Endothelial cell of umbilical vein (primary cell): ENCODE data around the gene GSK3A. TPM values are rescaled to one million over a fixed set of nuclear protein-coding genes. Genes with fewer than 3 reads are reported as not detected.

Source experiments
- BruUV-seq: library from RNA; stranded (reverse); fragments of 400-500 nt; replicated peaks from 2 replicates; lab custom pipeline; 2021; lab: Mats Ljungman, UMichigan
- CTCF ChIA-PET: fragments of 300-600, 350-600 bp; sonication (Branson Sonifier 250); formaldehyde crosslinking; loops from one replicate; lab custom pipeline; 2021; ENCODE audit warnings: antibody characterized with exemption, inconsistent platforms; lab: Charles Lee
- POLR2A ChIA-PET: fragments of 300-600, 350-600 bp; sonication (Branson Sonifier 250); formaldehyde crosslinking; loops from one replicate; lab custom pipeline; 2021; ENCODE audit warnings: antibody characterized with exemption, inconsistent platforms; lab: Charles Lee
- DNase-seq: peaks from one replicate; pipeline ENCODE4 v3.0.0-alpha.2; 2011; ENCODE audit warnings: low read depth, low spot score
- FAIRE-seq: peaks from 2 replicates; lab custom pipeline; 2011; peaks lifted over from hg19 to GRCh38; lab: Jason Lieb, UNC
- H2AFZ ChIP-seq: 2 replicates; pipeline ENCODE4 v1.6.0; 2012; ENCODE audit warnings: low read depth, low read length, control low read depth, inconsistent platforms
- H3K27ac ChIP-seq: 2 replicates; pipeline ENCODE4 v1.5.1; 2011; ENCODE audit warnings: low read depth, mild to moderate bottlenecking, control low read depth, low read length, moderate library complexity; ENCODE audit not compliant: insufficient read depth
- H3K27me3 ChIP-seq, 2 experiments: 2 replicates each; pipeline versions ENCODE4 v1.6.0 to v1.6.1; 2011; ENCODE audit warnings: low read length in 2 of 2, mixed read lengths in 1 of 2; ENCODE audit not compliant: control insufficient read depth in 2 of 2, insufficient read depth in 2 of 2
- H3K36me3 ChIP-seq, 2 experiments: 2 replicates in 1 of 2; 3 replicates in 1 of 2; pipeline ENCODE4 v1.5.1; 2011; ENCODE audit warnings: low read length in 2 of 2, mild to moderate bottlenecking in 1 of 2, moderate library complexity in 1 of 2; ENCODE audit not compliant: control insufficient read depth in 2 of 2, insufficient read depth in 2 of 2; ENCODE audit errors: extremely low read depth in 1 of 2
- H3K4me1 ChIP-seq: 3 replicates; pipeline ENCODE4 v1.5.1; 2011; ENCODE audit warnings: mild to moderate bottlenecking, low read length; ENCODE audit not compliant: control insufficient read depth, insufficient read depth; ENCODE audit errors: extremely low read depth
- H3K4me2 ChIP-seq: 2 replicates; pipeline ENCODE4 v1.6.1; 2011; ENCODE audit warnings: low read length, control low read depth, mixed read lengths; ENCODE audit not compliant: insufficient read depth
- H3K4me3 ChIP-seq, 3 experiments: fragments of 200-600 bp in 1 of 3; sonication (generic), shearing (Covaris generic) in 1 of 3; replicated peaks in 1 of 3; 2 replicates each; pipeline ENCODE4 v1.5.1; 2011 to 2016; ENCODE audit warnings: control low read depth in 3 of 3, low read length in 3 of 3, mild to moderate bottlenecking in 2 of 3, inconsistent platforms in 1 of 3, low read depth in 1 of 3, moderate library complexity in 1 of 3; ENCODE audit not compliant: insufficient read depth in 1 of 3
- H3K79me2 ChIP-seq: 2 replicates; pipeline ENCODE4 v1.6.0; 2012; ENCODE audit warnings: low read length, inconsistent platforms; ENCODE audit not compliant: control insufficient read depth, insufficient read depth
- H3K9ac ChIP-seq: replicated peaks from 2 replicates; pipeline ENCODE3; 2011; ENCODE audit warnings: low read length, control low read depth; ENCODE audit not compliant: insufficient read depth; ENCODE audit errors: extremely low read depth
- H3K9me1 ChIP-seq: replicated peaks from 3 replicates; pipeline ENCODE4 v1.6.0; 2011; ENCODE audit warnings: mild to moderate bottlenecking, low read length; ENCODE audit not compliant: control insufficient read depth, insufficient read depth; ENCODE audit errors: extremely low read depth
- H3K9me3 ChIP-seq: replicated peaks from 2 replicates; pipeline ENCODE4 v1.5.1; 2012; ENCODE audit warnings: low read length, inconsistent platforms; ENCODE audit not compliant: control insufficient read depth, insufficient read depth
- H4K20me1 ChIP-seq: replicated peaks from 2 replicates; pipeline ENCODE3; 2011; ENCODE audit warnings: mild to moderate bottlenecking, low read length; ENCODE audit not compliant: control insufficient read depth, insufficient read depth; ENCODE audit errors: extremely low read depth
- CTCF ChIP-seq, 2 donors: IDR thresholded peaks; 1 replicate in 1 of 2; 2 replicates in 1 of 2; pipeline ENCODE4 v1.5.1; 2011; ENCODE audit warnings: low read length in 2 of 2, mild to moderate bottlenecking in 2 of 2, moderate library complexity in 2 of 2, control low read depth in 1 of 2, inconsistent platforms in 1 of 2, low read depth in 1 of 2; ENCODE audit not compliant: insufficient read depth in 1 of 2; ENCODE audit errors: extremely low read depth in 1 of 2
- EZH2 ChIP-seq: IDR thresholded peaks from 2 replicates; pipeline ENCODE4 v1.6.1; 2012; ENCODE audit warnings: borderline replicate concordance, low read depth, mild to moderate bottlenecking, moderate library complexity, low read length, inconsistent platforms; ENCODE audit not compliant: severe bottlenecking
- FOS ChIP-seq: IDR thresholded peaks from 2 replicates; pipeline ENCODE4 v1.6.1; 2011; ENCODE audit warnings: mild to moderate bottlenecking, low read length, moderate library complexity, borderline replicate concordance; ENCODE audit not compliant: insufficient read depth
- GATA2 ChIP-seq: IDR thresholded peaks from 2 replicates; pipeline ENCODE4 v1.7.0; 2011; ENCODE audit warnings: low read depth, mild to moderate bottlenecking, moderate library complexity, mixed read lengths, low read length; ENCODE audit not compliant: insufficient read length, insufficient read depth
- JUN ChIP-seq: IDR thresholded peaks from 2 replicates; pipeline ENCODE4 v1.6.1; 2011; ENCODE audit warnings: borderline replicate concordance, low read depth; ENCODE audit not compliant: insufficient read length, insufficient read depth
- MAX ChIP-seq: IDR thresholded peaks from 2 replicates; pipeline ENCODE4 v1.6.1; 2011; ENCODE audit not compliant: insufficient read depth, insufficient read length
- MYC ChIP-seq: IDR thresholded peaks from one replicate; pipeline ENCODE4 v1.6.1; 2011; ENCODE audit warnings: mild to moderate bottlenecking, low read depth, low read length
- POLR2A ChIP-seq: IDR thresholded peaks from 2 replicates; pipeline ENCODE4 v1.6.1; 2012; ENCODE audit warnings: low read depth, mild to moderate bottlenecking, control low read depth, low read length
- POLR2AphosphoS5 ChIP-seq: IDR thresholded peaks from 2 replicates; pipeline ENCODE4 v1.6.1; 2012; ENCODE audit warnings: low read depth, mild to moderate bottlenecking, control low read depth, low read length, moderate library complexity; ENCODE audit not compliant: insufficient read depth
- dilution Hi-C: fragments of 300-500 bp; cut with MboI; formaldehyde crosslinking; loops from one replicate; pipeline ENCODE4 v1.15.0; 2019; ENCODE audit warnings: low sequenced_read_pairs; ENCODE audit not compliant: extremely low pct_ligation_motif_present
- intact Hi-C: fragments of 100-400 bp; cut with micrococcal nuclease; formaldehyde crosslinking; loops from one replicate; pipeline ENCODE4 v1.10.0; 2022
- polyA plus RNA-seq, 4 experiments: library from polyadenylated mRNA; depleted of rRNA in 3 of 4; stranded (reverse) in 3 of 4; unstranded in 1 of 4; fragments of >200 nt; gene quantifications; 2 replicates each; pipeline versions ENCODE4 v1.2.1 to v1.2.3, GENCODE V29; 2011 to 2012; ENCODE audit warnings: missing spikeins in 1 of 4
- total RNA-seq: library from RNA; stranded (reverse); gene quantifications from 2 replicates; pipeline ENCODE4 v1.2.3, GENCODE V29; 2021

GSK3A gene
- total and polyA plus RNA-seq, 2 donors (not counting 3 experiments of a cell fraction or from before 2014, with no cell fraction given) = 49.5 to 73.7 TPM

GRCh38 chr19:42214810-42215485 is 27.5 kb downstream of the GSK3A start:
- no peak for TF ChIP-seq JUN
- no peak for TF ChIP-seq EZH2
- TF ChIP-seq GATA2 = no peak
- TF ChIP-seq MAX = no peak
- CTCF ChIA-PET = interaction anchor here (0.6 to 1.0 kb wide), 2 partner anchors 17 to 81 kb away, joined by 3 read pairs; no protein-coding TSS in a partner anchor
- dilution Hi-C loops = no loop called here
- Histone ChIP-seq H3K27me3 (no peaks in the 10 kb centered on the region), H3K4me1 (peaks cover 17% of the 10 kb centered on the region), H3K9me3 (no peaks in the 10 kb centered on the region), H3K36me3 (peaks cover 0 to 7% of the 10 kb centered on the region in 2 experiments), H4K20me1 (no peaks in the 10 kb centered on the region), H3K27ac (no peak overlapping the region), H2AFZ (no peak overlapping the region), H3K4me3 (no peak overlapping the region), H3K4me2 (no peak overlapping the region), H3K79me2 (peaks cover 15% of the 10 kb centered on the region), H3K9ac (no peak overlapping the region), H3K9me1 (no peaks in the 10 kb centered on the region)
- no peak for DNase-seq
- no TSS peak for BruUV-seq
- no peak for FAIRE-seq
- POLR2A ChIA-PET = no interaction called here
- intact Hi-C loops = no loop called here

- no peaks in the 10 kb centered on the region for H4K20me1 ChIP-seq
- H3K9ac ChIP-seq = no peak overlapping the region
- no peak for DNase-seq
- dilution Hi-C loops (no loop called here), intact Hi-C loops (no loop called here)
- no peak overlapping the region for H3K4me2 ChIP-seq
- H3K4me3 ChIP-seq = no peak overlapping the region
- peaks cover 0 to 17% of the 10 kb centered on the region in 2 experiments for H3K36me3 ChIP-seq
- H3K79me2 ChIP-seq = peaks cover 15% of the 10 kb centered on the region
- peaks cover 14% of the 10 kb centered on the region for H3K4me1 ChIP-seq
- ChIA-PET POLR2A (no interaction called here), CTCF (no interaction called here)
- no TSS peak for BruUV-seq
- no peaks in the 10 kb centered on the region for H3K9me3 ChIP-seq
- H2AFZ ChIP-seq = no peak overlapping the region
- no peak for FAIRE-seq
- TF ChIP-seq CTCF (IDR thresholded peaks at IDR 0.05; ENCODE audit: extremely low read depth in 1 of 2, insufficient read depth in 1 of 2, low read depth in 1 of 2, low read length in 2 of 2) (no peak), POLR2AphosphoS5 (no peak), GATA2 (no peak), MYC (no peak), FOS (no peak), JUN (no peak), EZH2 (no peak), MAX (no peak), POLR2A (no peak)
- no peaks in the 10 kb centered on the region for H3K9me1 ChIP-seq
- H3K27ac ChIP-seq = no peak overlapping the region
- no peaks in the 10 kb centered on the region for H3K27me3 ChIP-seq
Observed at GRCh38 chr19:42212886-42213285, 29.5 kb downstream of the GSK3A start.
